Activated CD4-positive, alpha-beta T cell treated with anti-CD3 and anti-CD28 coated beads, Interleukin-2, amount 50 U/mL, for 16 hours (primary cell): Measurements from ENCODE around the gene AFAP1L2.

Source experiments
- DNase-seq: peaks from one replicate; pipeline ENCODE4 v3.0.0-alpha.2; 2020

Gene AFAP1L2

GRCh38 chr10:114308531-114309363 lies 95.6 kb downstream of the AFAP1L2 start:
- peak; percentile 15 for DNase-seq

- DNase-seq: no peak
These were observed 96.6 kb downstream of the AFAP1L2 start for GRCh38 chr10:114307731-114308130.

GRCh38 chr10:114306116-114306973 lies 98.0 kb downstream of the AFAP1L2 start:
- no peak for DNase-seq

GRCh38 chr10:114305521-114305925 lies 98.8 kb downstream of the AFAP1L2 start:
- DNase-seq: no peak

- DNase-seq: peak; percentile 55
These were observed 99.5 kb downstream of the AFAP1L2 start for GRCh38 chr10:114304571-114305421.

GRCh38 chr10:114304017-114304570 lies 100.2 kb downstream of the AFAP1L2 start:
- DNase-seq: peak; percentile 80

GRCh38 chr10:114303556-114303955 lies 100.7 kb downstream of the AFAP1L2 start:
- no peak for DNase-seq

- DNase-seq: no peak
These were observed 102.2 kb downstream of the AFAP1L2 start for GRCh38 chr10:114301951-114302710.

GRCh38 chr10:114301177-114301576 lies 103.1 kb downstream of the AFAP1L2 start:
- no peak for DNase-seq

GRCh38 chr10:114300036-114300645 lies 104.2 kb downstream of the AFAP1L2 start:
- no peak for DNase-seq

- DNase-seq: no peak
These were observed 107.1 kb downstream of the AFAP1L2 start for GRCh38 chr10:114297136-114297705.

- DNase-seq: no peak
These were observed 108.9 kb downstream of the AFAP1L2 start for GRCh38 chr10:114295393-114295792.

- no peak for DNase-seq
These were observed 109.8 kb downstream of the AFAP1L2 start for GRCh38 chr10:114294549-114294948.

- DNase-seq: no peak
These were observed 111.2 kb downstream of the AFAP1L2 start for GRCh38 chr10:114293075-114293474.

- no peak for DNase-seq
These were observed 112.8 kb downstream of the AFAP1L2 start for GRCh38 chr10:114291516-114291915.

- DNase-seq: no peak
These were observed 113.2 kb downstream of the AFAP1L2 start for GRCh38 chr10:114291076-114291475.

- no peak for DNase-seq
These were observed 114.3 kb downstream of the AFAP1L2 start for GRCh38 chr10:114290038-114290437.

- DNase-seq: no peak
These were observed 115.2 kb downstream of the AFAP1L2 start for GRCh38 chr10:114289096-114289436.

- no peak for DNase-seq
These were observed 115.7 kb downstream of the AFAP1L2 start for GRCh38 chr10:114288424-114289095.

- DNase-seq: no peak
These were observed 117.4 kb downstream of the AFAP1L2 start for GRCh38 chr10:114286921-114287320.
